GM19035 (cell line): ENCODE data around the gene PCDHA7.
"Not testable (repeated sequence)": the region's sequence is repeated elsewhere in the genome, so short reads cannot be mapped to it uniquely, and the experiment has no call there.

ENCODE experiments used
- ATAC-seq: cut with Tn5 transposase; IDR thresholded peaks from one replicate; pipeline ENCODE4 v1.9.1; 2021; ENCODE audit not compliant: unreplicated experiment

Gene PCDHA7

GRCh38 chr5:140862441-140863295, 28.6 kb downstream of the PCDHA7 start:
- ATAC-seq: no peak

- ATAC-seq: no peak
Measured at GRCh38 chr5:140868721-140869554, 34.9 kb downstream of the PCDHA7 start, which contains the start of gene PCDHA11. PCDHA11 (plus strand) TSS chr5:140868957; CDS start chr5:140869104, 147 bp downstream.

GRCh38 chr5:140869555-140869886, 35.5 kb downstream of the PCDHA7 start:
- no peak for ATAC-seq

GRCh38 chr5:140870221-140871201, 36.4 kb downstream of the PCDHA7 start:
- ATAC-seq: no peak

GRCh38 chr5:140875085-140876065, 41.3 kb downstream of the PCDHA7 start, which contains the start of gene PCDHA12:
PCDHA12 (plus strand) TSS chr5:140875308; CDS start chr5:140875473, 165 bp downstream.
- ATAC-seq: no peak

GRCh38 chr5:140876541-140877261, 42.6 kb downstream of the PCDHA7 start:
- not testable (repeated sequence) for ATAC-seq

GRCh38 chr5:140877262-140877581, 43.2 kb downstream of the PCDHA7 start:
- ATAC-seq: no peak

- ATAC-seq: no peak
Measured at GRCh38 chr5:140881889-140882590, 48.0 kb downstream of the PCDHA7 start, which contains the start of gene PCDHA13. PCDHA13 (plus strand) TSS chr5:140882124; CDS start chr5:140882269, 145 bp downstream.

- no peak for ATAC-seq
Measured at GRCh38 chr5:140882591-140882899, 48.5 kb downstream of the PCDHA7 start.

- ATAC-seq: no peak
Measured at GRCh38 chr5:140883373-140883772, 49.3 kb downstream of the PCDHA7 start.

- no peak for ATAC-seq
Measured at GRCh38 chr5:140883927-140884697, 50.0 kb downstream of the PCDHA7 start.
